B cell (primary cell): ENCODE results near the gene IGF1R. TPM values are rescaled to one million over a fixed set of nuclear protein-coding genes. Genes with fewer than 3 reads are reported as not detected.

Experiments used
- ATAC-seq: fragments of 200-7000 bp; cut with Tn5 transposase; one replicate; pipeline ENCODE4 v1.10.0; 2021; ENCODE audit warnings: low read depth, mild to moderate bottlenecking, moderate number of reproducible peaks, moderate library complexity
- CTCF ChIA-PET: fragments of 350-600 bp; sonication (Branson Sonifier 250); formaldehyde crosslinking; loops from one replicate; lab custom pipeline; 2021; ENCODE audit warnings: antibody characterized with exemption, inconsistent platforms; lab: Charles Lee
- POLR2A ChIA-PET: fragments of 350-600 bp; sonication (Branson Sonifier 250); formaldehyde crosslinking; loops from one replicate; lab custom pipeline; 2021; ENCODE audit warnings: antibody characterized with exemption; lab: Charles Lee
- DNase-seq: peaks from one replicate; pipeline ENCODE4 v3.0.0; 2013
- H2AFZ ChIP-seq: 2 replicates; pipeline ENCODE4 v1.6.1; 2012; ENCODE audit warnings: mild to moderate bottlenecking, low read depth, low read length; ENCODE audit not compliant: insufficient read depth, poor library complexity, severe bottlenecking
- H3K27ac ChIP-seq, 2 donors: 1 replicate in 1 of 2; 2 replicates in 1 of 2; pipeline ENCODE4 v1.5.1; 2012 to 2013; ENCODE audit warnings: low read length in 2 of 2, mild to moderate bottlenecking in 2 of 2, moderate library complexity in 1 of 2
- H3K27me3 ChIP-seq, 4 experiments: fragments of 200-600 bp in 1 of 4; sonication (generic) in 1 of 4; replicated peaks in 1 of 4; 1 replicate in 2 of 4; 2 replicates in 2 of 4; pipeline versions ENCODE4 v1.6.1 to v1.7.0; 2013 to 2016; ENCODE audit warnings: low read length in 3 of 4, mild to moderate bottlenecking in 2 of 4, mixed read lengths in 1 of 4, moderate library complexity in 1 of 4; ENCODE audit not compliant: insufficient read depth in 4 of 4, control insufficient read depth in 3 of 4; ENCODE audit errors: control extremely low read depth in 1 of 4
- H3K36me3 ChIP-seq, 2 experiments: replicated peaks in 1 of 2; 1 replicate in 1 of 2; 2 replicates in 1 of 2; pipeline versions ENCODE4 v1.6.1 to v1.7.1; 2013; ENCODE audit warnings: low read length in 1 of 2; ENCODE audit not compliant: insufficient read depth in 2 of 2, control insufficient read depth in 1 of 2; ENCODE audit errors: control extremely low read depth in 1 of 2, extremely low read depth in 1 of 2
- H3K4me1 ChIP-seq, 2 donors: fragments of 200-600 bp in 1 of 2; sonication (generic) in 1 of 2; 1 replicate in 1 of 2; 2 replicates in 1 of 2; pipeline versions ENCODE4 v1.5.1 to v1.6.1; 2013 to 2017; ENCODE audit warnings: low read length in 2 of 2; ENCODE audit not compliant: control insufficient read depth in 2 of 2, insufficient read depth in 2 of 2
- H3K4me2 ChIP-seq: replicated peaks from 2 replicates; pipeline ENCODE3; 2012; ENCODE audit warnings: mild to moderate bottlenecking, low read depth, low read length; ENCODE audit not compliant: poor library complexity, severe bottlenecking
- H3K4me3 ChIP-seq, 5 experiments: fragments of 200-600 bp in 1 of 5; sonication (generic) in 1 of 5; 1 replicate in 3 of 5; 2 replicates in 2 of 5; pipeline versions ENCODE4 v1.5.1 to v1.7.0; 2011 to 2016; ENCODE audit warnings: low read length in 4 of 5, mild to moderate bottlenecking in 4 of 5, low read depth in 2 of 5, control low read depth in 1 of 5, moderate library complexity in 1 of 5; ENCODE audit not compliant: insufficient read depth in 1 of 5; ENCODE audit errors: control extremely low read depth in 1 of 5, extremely low read depth in 1 of 5
- H3K79me2 ChIP-seq: fragments of 200-600 bp; sonication (generic); one replicate; pipeline ENCODE4 v1.6.0; 2016; ENCODE audit warnings: low read length; ENCODE audit not compliant: control insufficient read depth, insufficient read depth
- H3K9ac ChIP-seq: fragments of 200-600 bp; sonication (generic); 2 replicates; pipeline ENCODE4 v1.6.1; 2017; ENCODE audit warnings: mild to moderate bottlenecking, low read length, moderate library complexity
- H3K9me3 ChIP-seq, 3 donors: one replicate each; pipeline versions ENCODE4 v1.6.1 to v1.7.1; 2013; ENCODE audit warnings: low read length in 2 of 3; ENCODE audit not compliant: control insufficient read depth in 2 of 3, insufficient read depth in 1 of 3; ENCODE audit errors: control extremely low read depth in 1 of 3
- H4K20me1 ChIP-seq: 2 replicates; pipeline ENCODE4 v1.6.0; 2012; ENCODE audit warnings: mild to moderate bottlenecking, low read length; ENCODE audit not compliant: insufficient read depth, control insufficient read depth, poor library complexity, severe bottlenecking
- H3K27ac Mint-ChIP-seq: one replicate; pipeline ENCODE4 v1.8.0; 2021; ENCODE audit warnings: mixed read lengths
- H3K27me3 Mint-ChIP-seq: one replicate; pipeline ENCODE4 v1.8.0; 2021; ENCODE audit warnings: mixed read lengths
- H3K4me1 Mint-ChIP-seq: one replicate; pipeline ENCODE4 v1.8.0; 2021; ENCODE audit warnings: mixed read lengths
- H3K4me3 Mint-ChIP-seq: one replicate; pipeline ENCODE4 v1.8.0; 2021; ENCODE audit warnings: mixed read lengths
- H3K9me3 Mint-ChIP-seq: one replicate; pipeline ENCODE4 v1.8.0; 2022; ENCODE audit warnings: mixed read lengths; ENCODE audit not compliant: insufficient read depth
- CTCF ChIP-seq: fragments of 200-600 bp; IDR thresholded peaks from one replicate; pipeline ENCODE4 v1.8.0; 2022; ENCODE audit warnings: antibody characterized with exemption, mild to moderate bottlenecking
- EZH2 ChIP-seq: IDR thresholded peaks from 2 replicates; pipeline ENCODE4 v1.6.1; 2012; ENCODE audit warnings: borderline replicate concordance, low read depth, mild to moderate bottlenecking, moderate library complexity, low read length; ENCODE audit not compliant: insufficient read depth, poor library complexity, severe bottlenecking
- WGBS: methylation state at CpG from one replicate; pipeline ENCODE4 v1.1.5; 2013; ENCODE audit warnings: missing lambda C conversion rate; ENCODE audit not compliant: insufficient coverage; 5-methylcytosine and 5-hydroxymethylcytosine counted together
- intact Hi-C: fragments of 100-400 bp; cut with micrococcal nuclease; formaldehyde crosslinking; loops from one replicate; pipeline ENCODE4 v1.10.0; 2022
- polyA plus RNA-seq: library from polyadenylated mRNA; depleted of rRNA; stranded (reverse); fragments of >200 nt; gene quantifications from 2 replicates; pipeline ENCODE4 v1.2.3, GENCODE V29; 2012
- total RNA-seq, 2 donors: library from RNA; stranded (reverse); fragments of 120-200 nt in 1 of 2; gene quantifications; 1 replicate in 1 of 2; 2 replicates in 1 of 2; pipeline versions ENCODE4 v1.2.3 to v1.2.4, GENCODE V29; 2013 to 2022

Gene IGF1R
- total and polyA plus RNA-seq, 2 donors (not counting 1 experiment from before 2014, with no cell fraction given) = 5.4 to 23.1 TPM

GRCh38 chr15:98720577-98721565, 72.5 kb downstream of the IGF1R start:
- no peaks in the 10 kb centered on the region for H3K27me3 ChIP-seq
- Mint-ChIP-seq H3K9me3 (no peaks in the 10 kb centered on the region), H3K4me1 (peaks cover 8% of the 10 kb centered on the region), H3K27ac (no peak overlapping the region), H3K4me3 (no peak overlapping the region), H3K27me3 (peaks cover 3% of the 10 kb centered on the region)
- intact Hi-C loops = no loop called here
- ChIA-PET POLR2A (no interaction called here), CTCF (no interaction called here)
- H3K4me1 ChIP-seq = peaks cover 0 to 5% of the 10 kb centered on the region in 2 donors
- no peaks in the 10 kb centered on the region for H3K9me3 ChIP-seq
- H3K79me2 ChIP-seq = no peaks in the 10 kb centered on the region
- H4K20me1 ChIP-seq = peaks cover 5% of the 10 kb centered on the region
- no peak for ATAC-seq
- TF ChIP-seq EZH2 (no peak), CTCF (no peak)
- no peak overlapping the region for H3K27ac ChIP-seq
- WGBS = 59% methylated on average over 5 of the region's 11 CpGs
- no peak overlapping the region for H3K4me3 ChIP-seq
- H3K9ac ChIP-seq = no peak overlapping the region
- no peak overlapping the region for H2AFZ ChIP-seq
- no peak overlapping the region for H3K4me2 ChIP-seq
- DNase-seq = no peak
- H3K36me3 ChIP-seq = no peaks in the 10 kb centered on the region

- Histone ChIP-seq H3K4me1 (peaks cover 0 to 5% of the 10 kb centered on the region in 2 donors), H4K20me1 (no peaks in the 10 kb centered on the region), H3K9ac (no peak overlapping the region), H2AFZ (no peak overlapping the region), H3K27ac (no peak overlapping the region), H3K4me3 (no peak overlapping the region), H3K27me3 (no peaks in the 10 kb centered on the region), H3K36me3 (no peaks in the 10 kb centered on the region), H3K9me3 (no peaks in the 10 kb centered on the region), H3K79me2 (no peaks in the 10 kb centered on the region), H3K4me2 (no peak overlapping the region)
- Mint-ChIP-seq H3K27me3 (peaks cover 3% of the 10 kb centered on the region), H3K9me3 (no peaks in the 10 kb centered on the region), H3K4me3 (no peak overlapping the region), H3K27ac (no peak overlapping the region), H3K4me1 (peaks cover 5% of the 10 kb centered on the region)
- DNase-seq (no peak), ATAC-seq (no peak)
- intact Hi-C loops = no loop called here
- TF ChIP-seq CTCF = no peak
- no peak for TF ChIP-seq EZH2
- 100% methylated on average over 6 of the region's 8 CpGs for WGBS
- POLR2A ChIA-PET = no interaction called here
- CTCF ChIA-PET = no interaction called here
Measured at GRCh38 chr15:98722209-98722608, 73.9 kb downstream of the IGF1R start.
